Smooth muscle cell of trachea (primary cell): ENCODE results near the gene ABCA7. TPM values are rescaled to one million over a fixed set of nuclear protein-coding genes. Genes with fewer than 3 reads are reported as not detected.

Experiments used
- total RNA-seq: library from RNA; depleted of rRNA; stranded (reverse); fragments of >200 nt; gene quantifications from 2 replicates; pipeline ENCODE4 v1.2.1, GENCODE V29; 2014

ABCA7 gene, protein sequence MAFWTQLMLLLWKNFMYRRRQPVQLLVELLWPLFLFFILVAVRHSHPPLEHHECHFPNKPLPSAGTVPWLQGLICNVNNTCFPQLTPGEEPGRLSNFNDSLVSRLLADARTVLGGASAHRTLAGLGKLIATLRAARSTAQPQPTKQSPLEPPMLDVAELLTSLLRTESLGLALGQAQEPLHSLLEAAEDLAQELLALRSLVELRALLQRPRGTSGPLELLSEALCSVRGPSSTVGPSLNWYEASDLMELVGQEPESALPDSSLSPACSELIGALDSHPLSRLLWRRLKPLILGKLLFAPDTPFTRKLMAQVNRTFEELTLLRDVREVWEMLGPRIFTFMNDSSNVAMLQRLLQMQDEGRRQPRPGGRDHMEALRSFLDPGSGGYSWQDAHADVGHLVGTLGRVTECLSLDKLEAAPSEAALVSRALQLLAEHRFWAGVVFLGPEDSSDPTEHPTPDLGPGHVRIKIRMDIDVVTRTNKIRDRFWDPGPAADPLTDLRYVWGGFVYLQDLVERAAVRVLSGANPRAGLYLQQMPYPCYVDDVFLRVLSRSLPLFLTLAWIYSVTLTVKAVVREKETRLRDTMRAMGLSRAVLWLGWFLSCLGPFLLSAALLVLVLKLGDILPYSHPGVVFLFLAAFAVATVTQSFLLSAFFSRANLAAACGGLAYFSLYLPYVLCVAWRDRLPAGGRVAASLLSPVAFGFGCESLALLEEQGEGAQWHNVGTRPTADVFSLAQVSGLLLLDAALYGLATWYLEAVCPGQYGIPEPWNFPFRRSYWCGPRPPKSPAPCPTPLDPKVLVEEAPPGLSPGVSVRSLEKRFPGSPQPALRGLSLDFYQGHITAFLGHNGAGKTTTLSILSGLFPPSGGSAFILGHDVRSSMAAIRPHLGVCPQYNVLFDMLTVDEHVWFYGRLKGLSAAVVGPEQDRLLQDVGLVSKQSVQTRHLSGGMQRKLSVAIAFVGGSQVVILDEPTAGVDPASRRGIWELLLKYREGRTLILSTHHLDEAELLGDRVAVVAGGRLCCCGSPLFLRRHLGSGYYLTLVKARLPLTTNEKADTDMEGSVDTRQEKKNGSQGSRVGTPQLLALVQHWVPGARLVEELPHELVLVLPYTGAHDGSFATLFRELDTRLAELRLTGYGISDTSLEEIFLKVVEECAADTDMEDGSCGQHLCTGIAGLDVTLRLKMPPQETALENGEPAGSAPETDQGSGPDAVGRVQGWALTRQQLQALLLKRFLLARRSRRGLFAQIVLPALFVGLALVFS (N-terminal part only)
- 6.0 and 7.9 TPM in 2 replicates for total RNA-seq

GRCh38 chr19:1039646-1040475 lies at the start of gene ABCA7:
ABCA7 (plus strand) TSS chr19:1040107; CDS start chr19:1041362, 1,255 bp downstream.

DNA sequence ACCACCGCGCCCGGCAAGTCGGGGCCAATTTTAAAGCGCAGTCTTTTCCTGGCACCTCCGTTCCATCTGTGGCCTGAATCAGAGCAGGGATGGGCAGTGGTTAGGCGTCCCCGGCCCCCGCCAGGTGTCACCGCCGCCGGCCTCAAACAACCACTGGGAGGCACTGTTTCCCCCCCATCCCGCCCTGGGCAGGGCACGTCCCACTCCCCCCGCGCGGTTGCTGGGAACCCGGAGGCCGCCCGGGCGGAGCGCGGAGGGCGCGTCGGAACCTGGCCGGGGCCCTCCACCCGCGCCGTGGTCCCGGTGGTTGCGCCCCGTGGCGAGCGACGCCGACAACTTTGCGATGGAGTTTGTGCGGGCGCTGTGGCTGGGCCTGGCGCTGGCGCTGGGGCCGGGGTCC lies 39.8 kb upstream of the ABCA7 start, which contains the start of gene GRIN3B:
GRIN3B (plus strand) TSS at position 325 of the 400 bp plus-strand sequence; CDS start at position 344, 19 bp downstream.

DNA sequence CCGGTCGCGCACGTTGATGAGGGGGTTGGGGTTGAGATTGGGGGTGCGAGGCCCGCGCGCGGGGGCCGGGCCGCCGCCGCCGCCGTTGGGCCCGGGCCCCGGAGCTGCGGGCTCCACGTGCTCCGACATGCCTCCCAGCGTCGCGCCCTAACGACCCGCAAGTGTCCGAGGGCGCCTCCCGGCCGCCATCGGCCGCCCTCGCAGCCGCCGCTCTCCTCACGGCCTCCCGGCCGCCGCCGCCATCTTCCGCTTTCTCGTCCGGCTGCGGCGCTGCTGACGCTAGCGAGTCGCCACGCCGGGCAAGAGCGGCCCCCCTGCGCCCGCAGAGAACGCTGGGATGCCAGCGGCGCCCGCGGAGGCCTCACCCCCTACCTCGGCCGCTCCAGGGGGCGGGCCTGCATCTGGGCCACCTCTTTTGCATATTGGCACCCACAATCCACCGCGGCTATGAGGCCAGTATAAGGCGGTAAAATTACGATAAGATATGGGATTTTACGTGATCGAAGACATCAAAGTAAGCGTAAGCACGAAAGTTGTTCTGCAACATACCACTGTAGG lies 19.0 kb upstream of the ABCA7 start, which contains the start of gene TMEM259:
TMEM259 (minus strand) TSS at position 256 of the 558 bp plus-strand sequence; CDS start at position 129, 127 bp downstream.

DNA sequence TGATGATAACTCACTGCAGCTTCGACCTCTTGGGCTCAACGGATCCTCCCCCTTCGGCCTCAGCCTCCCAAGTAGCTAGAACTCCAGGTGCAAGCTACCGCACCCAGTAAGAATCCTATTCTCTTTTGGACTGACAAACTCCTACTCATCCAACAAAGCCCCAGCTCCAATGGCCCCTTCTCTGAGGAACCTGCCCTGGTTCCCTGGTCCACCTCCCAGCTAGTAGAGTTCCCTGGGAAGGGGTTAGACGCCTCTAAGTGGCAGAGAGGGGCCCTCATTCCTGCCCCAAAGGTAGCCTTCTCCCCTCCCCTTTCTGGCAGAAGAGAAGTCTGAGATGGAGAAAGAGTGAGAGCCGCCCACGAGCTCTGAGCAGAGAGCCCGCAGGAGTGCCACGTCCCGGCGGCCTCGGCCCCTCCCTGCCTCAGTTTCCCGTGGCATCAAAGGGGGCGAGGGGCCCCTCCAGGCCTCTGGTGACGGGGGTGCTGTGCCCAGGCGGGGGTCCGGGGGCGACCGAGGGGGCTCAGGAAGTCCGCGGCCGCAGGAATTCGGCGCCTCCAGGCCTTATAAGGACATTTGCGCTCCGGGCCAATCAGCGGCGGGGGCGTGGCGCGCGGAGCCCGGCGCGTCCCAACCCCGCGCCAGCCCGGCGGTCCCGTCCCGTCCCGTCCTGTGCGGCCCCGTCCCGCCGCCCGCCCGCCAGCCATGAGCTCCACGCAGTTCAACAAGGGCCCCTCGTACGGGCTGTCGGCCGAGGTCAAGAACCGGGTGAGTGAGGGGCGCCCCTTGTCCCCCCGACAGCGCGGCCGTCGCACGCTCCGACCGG lies 13.7 kb upstream of the ABCA7 start, which contains the start of gene CNN2:
CNN2 (plus strand) TSS at position 649 of the 823 bp plus-strand sequence; CDS start at position 703, 54 bp downstream.

GRCh38 chr19:1066748-1067340 lies 26.9 kb downstream of the ABCA7 start, which contains the start of gene ARHGAP45:
ARHGAP45 (plus strand) TSS chr19:1067167; CDS start chr19:1067406, 239 bp downstream.

DNA sequence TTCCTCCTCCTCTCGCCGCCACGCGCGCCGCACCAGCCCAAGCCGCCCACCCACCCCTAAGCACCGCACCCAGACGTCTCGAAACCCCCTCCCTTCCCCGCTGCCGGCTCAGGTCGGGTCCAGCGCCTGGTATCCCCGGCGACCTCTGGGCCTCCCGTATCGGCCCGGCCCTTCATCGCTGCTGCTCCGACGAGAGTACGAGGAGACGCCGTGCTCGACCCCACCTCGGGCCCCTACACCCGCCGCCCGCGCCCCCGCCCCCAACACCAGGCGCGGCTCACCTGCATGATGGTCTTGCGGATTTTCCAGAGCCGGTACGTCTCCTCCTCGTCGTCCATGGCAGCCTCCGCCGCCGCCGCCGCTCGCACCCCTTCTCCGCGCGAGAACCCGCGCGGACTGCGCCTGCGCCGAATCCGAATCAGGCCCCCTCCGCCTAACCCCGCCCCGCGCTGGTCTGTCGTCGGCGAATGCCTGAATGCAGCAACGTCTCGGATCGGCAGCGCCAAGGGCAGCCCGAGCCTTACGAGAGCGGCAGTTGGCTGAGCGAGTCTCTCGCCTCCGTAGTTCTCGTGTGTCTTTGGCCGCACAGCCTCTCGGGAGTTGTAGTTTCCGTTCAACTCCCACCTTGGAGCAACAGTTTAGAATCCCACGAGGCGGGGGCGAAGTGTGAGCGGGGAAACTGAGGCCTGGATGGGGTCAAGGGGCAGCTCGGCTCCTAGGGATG lies 55.2 kb downstream of the ABCA7 start, which contains the start of gene POLR2E:
POLR2E (minus strand) TSS at position 398 of the 724 bp plus-strand sequence; CDS start at position 338, 60 bp downstream.

DNA sequence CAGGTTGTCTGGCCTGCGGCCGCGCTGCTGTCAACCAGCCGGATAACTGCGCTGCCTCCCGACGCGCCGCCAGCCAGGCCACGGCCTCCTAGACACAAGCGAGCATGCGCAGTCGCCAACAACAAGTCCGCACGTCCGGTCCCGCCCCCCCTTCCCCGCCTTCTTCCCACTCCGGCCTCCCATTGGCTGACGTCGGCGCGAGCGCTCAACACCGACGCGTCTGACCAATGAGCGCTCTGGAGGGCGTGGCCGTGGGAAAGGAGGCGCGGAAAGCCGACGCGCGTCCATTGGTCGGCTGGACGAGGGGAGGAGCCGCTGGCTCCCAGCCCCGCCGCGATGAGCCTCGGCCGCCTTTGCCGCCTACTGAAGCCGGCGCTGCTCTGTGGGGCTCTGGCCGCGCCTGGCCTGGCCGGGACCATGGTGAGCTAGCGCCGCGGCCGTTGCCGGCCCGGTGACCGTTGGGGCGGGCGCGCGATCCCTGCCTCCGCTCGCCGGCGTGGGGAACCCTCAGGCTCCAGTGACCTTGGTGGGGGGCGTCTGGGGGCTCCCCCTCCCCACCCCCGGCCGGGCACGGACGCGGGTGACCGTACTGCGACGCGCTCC lies 63.9 kb downstream of the ABCA7 start, which contains the start of gene GPX4:
GPX4 (plus strand) TSS at position 287 of the 603 bp plus-strand sequence; CDS start at position 337, 50 bp downstream.

Other genes with a start within 250 kb of the ABCA7 start
- 72.0 and 99.4 TPM in 2 replicates for gene PTBP1, start 242.7 kb upstream of the ABCA7 start, total RNA-seq
- 0.15 and 2.5 TPM in 2 replicates for gene PLPPR3, start 218.2 kb upstream of the ABCA7 start, total RNA-seq
- gene AZU1, start 212.3 kb upstream of the ABCA7 start, total RNA-seq: under 0.01 TPM in 1 of 2 replicates, not detected in the other
- not detected in 2 replicates for gene PRTN3, start 199.1 kb upstream of the ABCA7 start, total RNA-seq
- 0.66 TPM in 1 of 2 replicates, not detected in the other for gene ELANE, start 187.8 kb upstream of the ABCA7 start, total RNA-seq
- gene CFD, start 180.4 kb upstream of the ABCA7 start, total RNA-seq: 38.5 and 194 TPM in 2 replicates
- 45.8 and 46.6 TPM in 2 replicates for gene MED16, start 146.9 kb upstream of the ABCA7 start, total RNA-seq
- not detected in 2 replicates for gene RNU6-9, start 146.6 kb upstream of the ABCA7 start, total RNA-seq
- 16.6 and 23.3 TPM in 2 replicates for gene R3HDM4, start 126.9 kb upstream of the ABCA7 start, total RNA-seq
- gene KISS1R, start 122.8 kb upstream of the ABCA7 start, total RNA-seq: not detected in 2 replicates
- 9.2 and 21.7 TPM in 2 replicates for gene ARID3A, start 114.1 kb upstream of the ABCA7 start, total RNA-seq
- gene WDR18, start 55.8 kb upstream of the ABCA7 start, total RNA-seq: 45.3 and 69.4 TPM in 2 replicates
- gene GRIN3B, start 39.7 kb upstream of the ABCA7 start, total RNA-seq: 0.58 and 2.3 TPM in 2 replicates
- 64.1 and 101 TPM in 2 replicates for gene TMEM259, start 19.0 kb upstream of the ABCA7 start, total RNA-seq
- not detected in 2 replicates for gene RNU6-2, start 18.6 kb upstream of the ABCA7 start, total RNA-seq
- 186 and 319 TPM in 2 replicates for gene CNN2, start 13.5 kb upstream of the ABCA7 start, total RNA-seq
- 1.7 and 4.0 TPM in 2 replicates for gene ARHGAP45, start 27.1 kb downstream of the ABCA7 start, total RNA-seq
- gene POLR2E, start 55.3 kb downstream of the ABCA7 start, total RNA-seq: 135 and 143 TPM in 2 replicates
- gene GPX4, start 63.9 kb downstream of the ABCA7 start, total RNA-seq: 249 and 483 TPM in 2 replicates
- 36.8 and 60.2 TPM in 2 replicates for gene SBNO2, start 134.2 kb downstream of the ABCA7 start, total RNA-seq
- gene STK11, start 165.7 kb downstream of the ABCA7 start, total RNA-seq: 79.3 and 109 TPM in 2 replicates
- gene CBARP, start 197.9 kb downstream of the ABCA7 start, total RNA-seq: 1.6 and 5.3 TPM in 2 replicates
- 26.8 and 51.5 TPM in 2 replicates for gene ATP5F1D, start 201.6 kb downstream of the ABCA7 start, total RNA-seq
- 24.9 and 33.2 TPM in 2 replicates for gene MIDN, start 208.5 kb downstream of the ABCA7 start, total RNA-seq
- gene CIRBP, start 229.2 kb downstream of the ABCA7 start, total RNA-seq: 98.2 and 370 TPM in 2 replicates
- 29.7 and 45.3 TPM in 2 replicates for gene FAM174C, start 235.4 kb downstream of the ABCA7 start, total RNA-seq
- gene EFNA2, start 245.8 kb downstream of the ABCA7 start, total RNA-seq: not detected in 2 replicates